Gastrocnemius medialis (tissue), 4 donors: ENCODE data around the gene SLC35E1.

Source experiments
- POLR2A ChIP-seq, 2 donors: fragments of 450-650 bp; IDR thresholded peaks; one replicate each; pipeline ENCODE4 v1.6.1; 2017; ENCODE audit warnings: antibody characterized with exemption in 2 of 2, mild to moderate bottlenecking in 2 of 2, moderate library complexity in 2 of 2
- TF ChIP-seq, protein P1 (sequence below), 5 experiments: fragments of 450-650 bp in 3 of 5; fragments of 200-600 bp in 2 of 5; sonication (generic) in 2 of 5; IDR thresholded peaks in 4 of 5; conservative IDR thresholded peaks in 1 of 5; 1 replicate in 4 of 5; 2 replicates in 1 of 5; pipeline ENCODE4 v1.5.1; 2016 to 2019; ENCODE audit warnings: antibody characterized with exemption in 5 of 5, mild to moderate bottlenecking in 3 of 5, moderate library complexity in 3 of 5

- no peak for TF ChIP-seq POLR2A (IDR thresholded peaks at IDR 0.05)
- TF ChIP-seq, protein P1, sequence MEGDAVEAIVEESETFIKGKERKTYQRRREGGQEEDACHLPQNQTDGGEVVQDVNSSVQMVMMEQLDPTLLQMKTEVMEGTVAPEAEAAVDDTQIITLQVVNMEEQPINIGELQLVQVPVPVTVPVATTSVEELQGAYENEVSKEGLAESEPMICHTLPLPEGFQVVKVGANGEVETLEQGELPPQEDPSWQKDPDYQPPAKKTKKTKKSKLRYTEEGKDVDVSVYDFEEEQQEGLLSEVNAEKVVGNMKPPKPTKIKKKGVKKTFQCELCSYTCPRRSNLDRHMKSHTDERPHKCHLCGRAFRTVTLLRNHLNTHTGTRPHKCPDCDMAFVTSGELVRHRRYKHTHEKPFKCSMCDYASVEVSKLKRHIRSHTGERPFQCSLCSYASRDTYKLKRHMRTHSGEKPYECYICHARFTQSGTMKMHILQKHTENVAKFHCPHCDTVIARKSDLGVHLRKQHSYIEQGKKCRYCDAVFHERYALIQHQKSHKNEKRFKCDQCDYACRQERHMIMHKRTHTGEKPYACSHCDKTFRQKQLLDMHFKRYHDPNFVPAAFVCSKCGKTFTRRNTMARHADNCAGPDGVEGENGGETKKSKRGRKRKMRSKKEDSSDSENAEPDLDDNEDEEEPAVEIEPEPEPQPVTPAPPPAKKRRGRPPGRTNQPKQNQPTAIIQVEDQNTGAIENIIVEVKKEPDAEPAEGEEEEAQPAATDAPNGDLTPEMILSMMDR (IDR thresholded peaks at IDR 0.05 in 4 of 5, conservative IDR thresholded peaks at IDR 0.05 in 1 of 5), result no peak
Observed at GRCh38 chr19:16591803-16592556, 19.8 kb upstream of the SLC35E1 start.
